NCI-H146 treated with DMSO at 0.1 percent for 48 hours (cell line): ENCODE data around the gene ATP8B4.

Source experiments
- DNase-seq: peaks from one replicate; lab custom pipeline; 2025; ENCODE audit not compliant: unreplicated experiment; lab: John Stamatoyannopoulos, UW

ATP8B4 gene

DNA sequence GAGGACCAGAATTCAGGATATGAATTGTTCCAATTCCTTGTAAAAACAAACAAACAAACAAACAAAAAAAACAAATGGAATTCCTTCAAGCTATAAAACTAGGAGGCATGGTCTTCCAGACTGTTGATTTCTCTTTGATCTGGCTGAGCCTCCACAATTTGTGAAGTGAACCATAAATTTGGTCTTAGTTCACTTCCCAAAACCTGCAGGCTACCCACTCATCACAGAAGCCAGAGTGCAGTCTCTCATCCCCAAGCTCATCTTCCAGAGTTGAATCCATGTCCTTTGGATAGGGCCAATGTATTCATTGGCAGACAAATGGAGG lies 294.3 kb downstream of the ATP8B4 start:
- DNase-seq = no peak

DNA sequence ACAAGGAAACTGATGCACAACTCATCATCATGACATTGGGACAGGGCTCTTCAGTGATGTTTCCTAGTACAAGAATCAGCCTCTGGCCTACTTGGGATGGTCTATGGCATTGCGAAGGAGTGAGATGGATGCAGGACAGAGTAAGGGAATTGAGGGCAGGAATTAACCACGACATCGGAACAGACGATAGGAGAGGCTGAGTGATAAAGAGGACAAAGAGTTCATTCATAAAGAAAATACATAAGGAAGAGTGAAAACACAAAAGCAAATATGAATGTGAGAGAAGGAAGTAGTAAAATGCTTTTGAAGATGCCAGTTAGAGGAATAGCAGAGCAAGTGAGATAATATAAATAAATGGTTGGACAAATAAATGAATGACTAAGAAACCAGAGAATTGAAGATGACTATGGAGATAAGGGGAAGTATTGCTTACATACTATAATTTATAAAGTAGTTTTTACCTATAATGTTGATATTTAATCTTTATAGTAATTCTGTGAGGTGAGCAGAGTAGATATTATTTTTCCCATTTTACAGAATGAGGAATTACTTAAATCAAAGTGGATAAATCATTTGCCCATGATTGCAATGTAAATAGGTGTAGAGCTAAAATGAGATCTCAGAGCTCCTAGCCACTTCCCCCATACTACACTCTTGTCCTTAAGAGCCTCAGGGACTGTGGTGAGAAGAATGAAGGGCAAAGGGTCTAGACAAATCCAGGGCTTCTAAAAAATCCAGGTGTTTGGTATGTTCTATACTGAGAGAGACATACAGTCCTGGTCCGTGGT lies 294.9 kb downstream of the ATP8B4 start:
- no peak for DNase-seq

DNA sequence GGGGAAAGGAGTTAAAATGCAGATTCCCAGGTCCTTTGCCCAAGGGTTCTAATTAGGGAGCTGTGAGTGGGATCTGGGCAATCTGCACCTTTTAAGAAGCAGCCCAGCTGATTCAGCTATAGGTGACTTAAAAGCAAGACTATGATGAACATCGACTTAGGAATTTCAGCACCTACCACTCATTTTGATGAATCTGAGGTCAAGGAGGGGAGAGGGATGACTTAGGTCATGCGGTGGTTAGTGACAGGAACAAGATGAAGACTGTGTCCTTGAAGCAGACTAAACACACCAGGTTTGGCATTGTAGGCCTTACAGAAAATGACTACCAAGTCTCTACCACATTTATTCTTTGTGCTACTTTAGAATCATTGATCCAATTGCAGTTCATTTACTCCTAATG lies 301.9 kb downstream of the ATP8B4 start:
- DNase-seq = no peak

DNA sequence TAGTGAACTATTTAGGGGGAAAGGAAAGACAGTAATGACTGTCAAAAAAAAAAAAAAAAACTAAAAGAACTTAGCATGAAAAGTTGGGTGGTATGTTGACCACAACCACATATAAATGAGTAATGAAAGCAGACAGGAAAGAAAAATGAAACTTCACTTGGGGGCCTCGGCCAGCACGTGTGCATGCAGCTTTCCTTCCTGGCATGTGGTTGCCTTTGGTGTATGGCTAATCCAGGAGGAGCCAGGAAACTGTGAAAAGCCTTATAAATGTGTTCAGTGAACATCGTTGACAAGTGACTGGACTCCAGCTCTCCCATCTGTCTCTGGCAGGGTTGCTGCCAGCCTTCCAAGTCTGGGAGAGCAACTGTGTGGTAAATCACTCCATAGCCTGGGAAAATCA lies 303.1 kb downstream of the ATP8B4 start:
- DNase-seq = no peak

DNA sequence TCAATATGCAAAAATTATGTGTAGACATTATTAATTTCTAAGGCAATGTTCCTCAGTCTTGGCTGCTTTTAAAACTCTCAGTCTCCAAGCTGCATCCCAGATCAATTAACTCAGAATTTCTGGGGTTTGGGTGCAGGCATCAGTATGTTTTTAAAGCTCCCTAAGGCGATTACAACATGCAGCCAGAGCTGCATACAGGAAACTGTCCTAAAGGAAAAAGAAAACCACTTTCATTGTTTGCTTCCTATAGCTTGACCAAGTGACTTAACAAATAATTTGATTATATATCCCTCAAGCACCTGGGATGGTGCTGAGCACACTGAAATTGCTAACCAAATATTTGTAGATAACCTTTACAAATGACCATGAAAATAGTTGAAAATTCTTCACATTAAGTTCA lies 303.5 kb downstream of the ATP8B4 start:
- no peak for DNase-seq

DNA sequence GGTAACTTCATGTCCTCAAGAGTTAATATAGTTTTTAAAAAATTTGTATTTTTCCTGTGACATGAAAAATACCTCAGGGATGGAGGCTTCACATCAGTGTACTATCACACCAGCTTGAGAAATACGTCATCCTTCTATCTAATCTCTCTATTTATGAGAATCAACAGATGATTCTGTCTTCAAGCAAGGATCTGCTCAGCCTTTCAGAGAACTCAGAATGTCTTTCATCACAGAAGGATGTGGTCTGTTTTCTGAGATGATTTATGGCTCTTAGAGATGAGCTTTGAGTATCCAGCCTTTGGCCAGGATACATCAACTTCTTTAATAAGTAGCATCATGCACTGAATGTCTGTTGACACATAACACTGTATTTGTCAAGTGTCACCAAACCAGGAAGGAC lies 304.3 kb downstream of the ATP8B4 start:
- no peak for DNase-seq

DNA sequence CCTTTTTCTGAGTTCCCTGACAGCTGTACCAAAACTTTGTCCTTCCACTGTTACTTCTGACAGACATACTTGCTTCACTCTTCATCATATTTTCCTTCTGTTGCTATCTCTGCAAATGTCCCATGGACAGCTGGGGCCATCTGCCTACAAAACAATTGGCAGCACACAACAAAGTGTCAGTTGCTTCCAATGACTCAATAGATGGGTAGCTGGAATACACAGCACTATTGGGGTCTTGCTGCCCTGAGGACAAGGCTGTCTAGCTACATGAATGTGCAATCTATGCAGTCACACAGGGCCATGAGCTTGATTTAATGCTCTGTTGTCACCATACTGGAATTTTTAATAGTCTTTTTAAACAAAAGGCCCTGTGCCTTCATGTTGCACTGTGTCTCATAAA lies 305.4 kb downstream of the ATP8B4 start:
- no peak for DNase-seq

DNA sequence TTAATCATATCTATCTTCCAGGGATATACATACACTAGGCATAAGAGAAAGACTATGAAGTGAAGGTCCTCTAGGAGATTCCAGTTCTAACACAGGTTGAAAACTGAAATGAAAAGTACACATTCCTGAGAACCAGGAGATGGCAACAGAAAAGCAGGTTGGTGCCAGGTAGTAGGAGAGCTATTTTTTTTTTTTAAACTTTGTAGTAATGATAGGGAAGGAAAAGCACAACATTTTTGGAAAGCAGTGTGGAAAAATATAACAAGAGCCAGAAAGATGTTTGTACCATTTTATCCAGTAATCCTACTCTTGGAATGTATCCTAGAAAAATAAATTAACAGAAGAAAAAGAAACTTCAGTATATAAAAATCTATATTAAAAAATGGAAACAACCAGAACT lies 308.3 kb downstream of the ATP8B4 start:
- DNase-seq = no peak

DNA sequence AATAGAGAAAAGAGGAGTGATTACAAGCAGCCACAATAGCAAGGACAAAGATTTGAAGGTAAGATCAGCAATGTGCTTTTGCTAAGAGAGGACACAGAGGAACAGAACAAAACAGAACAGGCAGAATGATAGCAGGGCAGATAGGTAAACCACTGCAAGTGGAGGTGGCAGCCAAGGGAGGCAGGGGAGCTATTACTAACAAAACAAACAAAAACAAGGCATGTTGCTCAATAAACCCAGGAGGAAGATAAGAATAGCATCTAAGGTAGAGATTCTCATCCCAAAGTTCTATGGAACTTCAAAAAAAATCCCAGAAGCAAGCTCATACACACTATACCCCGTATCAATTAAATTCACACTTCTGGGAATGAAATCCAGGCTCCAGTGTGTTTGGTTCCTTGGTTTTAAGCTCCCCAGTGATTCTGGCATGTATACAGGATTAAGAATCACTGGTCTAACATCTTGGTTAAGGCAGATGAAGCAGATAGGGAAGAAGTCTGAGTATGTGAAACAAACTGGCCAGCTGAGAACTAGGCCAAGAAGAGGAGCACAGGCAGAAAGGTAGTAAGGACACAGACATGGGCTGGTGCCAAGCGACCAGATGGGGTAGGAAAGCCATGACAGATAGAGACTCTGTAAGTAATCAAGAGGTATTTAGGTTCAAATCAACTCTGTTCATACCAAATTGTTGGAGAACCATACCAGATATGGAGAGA lies 309.0 kb downstream of the ATP8B4 start:
- no peak for DNase-seq

DNA sequence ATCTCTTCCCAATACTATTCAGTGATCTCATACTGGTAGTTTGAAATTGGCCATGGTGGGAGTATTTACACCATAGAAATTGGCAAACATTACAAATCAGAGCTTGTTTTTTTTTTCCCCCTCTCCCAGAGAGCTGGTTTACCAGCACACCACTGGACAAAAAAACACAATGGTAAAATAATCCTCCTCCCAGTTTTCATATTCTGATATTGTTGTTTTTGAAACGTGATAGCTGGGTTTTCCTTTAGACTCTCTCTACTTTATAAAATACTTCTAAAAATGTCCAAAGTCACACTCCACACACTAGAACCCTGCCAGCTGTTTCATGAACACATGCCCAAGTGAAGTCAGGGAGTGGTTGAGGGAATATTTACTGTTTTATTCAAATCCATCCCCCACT lies 310.7 kb downstream of the ATP8B4 start:
- DNase-seq = no peak
